MM.1S (cell line): ENCODE data around the gene TOP2A.
"Not testable (repeated sequence)": the region's sequence is repeated elsewhere in the genome, so short reads cannot be mapped to it uniquely, and the experiment has no call there.

Experiments
- DNase-seq: peaks from one replicate; pipeline ENCODE4 v3.0.0-alpha.2; 2015
- H2AFZ ChIP-seq: fragments of 300-600 bp; sonication (generic); 2 replicates; pipeline ENCODE4 v1.6.0; 2016; ENCODE audit warnings: antibody characterized with exemption, low read length
- H3F3A ChIP-seq: fragments of 300-600 bp; sonication (generic); 2 replicates; pipeline ENCODE4 v1.6.1; 2016; ENCODE audit warnings: mild to moderate bottlenecking, antibody characterized with exemption, low read length, moderate library complexity, mixed read lengths; ENCODE audit not compliant: insufficient read depth
- H3K27ac ChIP-seq: fragments of 300-600 bp; sonication (generic); 2 replicates; pipeline ENCODE4 v1.5.1; 2016; ENCODE audit warnings: mild to moderate bottlenecking, low read length
- H3K27me3 ChIP-seq: fragments of 300-600 bp; sonication (generic); replicated peaks from 2 replicates; pipeline ENCODE4 v1.6.0; 2016; ENCODE audit warnings: low read length; ENCODE audit not compliant: insufficient read depth
- H3K36me3 ChIP-seq: fragments of 300-600 bp; sonication (generic); replicated peaks from 2 replicates; pipeline ENCODE4 v1.6.1; 2016; ENCODE audit warnings: mild to moderate bottlenecking, low read length, mixed read lengths; ENCODE audit not compliant: insufficient read depth
- H3K4me1 ChIP-seq: fragments of 300-600 bp; sonication (generic); 2 replicates; pipeline ENCODE4 v1.6.1; 2016; ENCODE audit warnings: low read length, mixed read lengths
- H3K4me2 ChIP-seq: fragments of 300-600 bp; sonication (generic); 2 replicates; pipeline ENCODE4 v1.6.0; 2016; ENCODE audit warnings: low read depth, low read length
- H3K4me3 ChIP-seq: fragments of 300-600 bp; sonication (generic); 2 replicates; pipeline ENCODE4 v1.5.1; 2016; ENCODE audit warnings: low read length, mixed read lengths
- H3K79me2 ChIP-seq: fragments of 300-600 bp; sonication (generic); 2 replicates; pipeline ENCODE4 v1.6.1; 2016; ENCODE audit warnings: mixed run types, low read length, mixed read lengths
- H3K9ac ChIP-seq: fragments of 300-600 bp; sonication (generic); 2 replicates; pipeline ENCODE4 v1.6.1; 2016; ENCODE audit warnings: low read length, mixed read lengths
- H3K9me2 ChIP-seq: fragments of 300-600 bp; sonication (generic); replicated peaks from 2 replicates; pipeline ENCODE4 v1.6.1; 2016; ENCODE audit warnings: mild to moderate bottlenecking, low read length, mixed read lengths; ENCODE audit not compliant: insufficient read depth
- H3K9me3 ChIP-seq: fragments of 300-600 bp; sonication (generic); replicated peaks from 2 replicates; pipeline ENCODE4 v1.6.1; 2016; ENCODE audit warnings: mild to moderate bottlenecking, low read length, mixed read lengths; ENCODE audit not compliant: insufficient read depth
- H4K20me1 ChIP-seq: fragments of 300-600 bp; sonication (generic); 2 replicates; pipeline ENCODE4 v1.6.1; 2016; ENCODE audit warnings: mild to moderate bottlenecking, low read length, moderate library complexity, mixed read lengths; ENCODE audit not compliant: insufficient read depth
- EZH2 ChIP-seq: fragments of 300-600 bp; sonication (generic); optimal IDR thresholded peaks from 2 replicates; pipeline ENCODE3; 2017; ENCODE audit warnings: low read depth, mild to moderate bottlenecking, antibody characterized with exemption, low read length, mixed read lengths
- EZH2phosphoT487 ChIP-seq: fragments of 300-600 bp; sonication (generic); IDR thresholded peaks from 2 replicates; pipeline ENCODE4 v1.6.1; 2018; ENCODE audit warnings: antibody characterized with exemption, low read length
- TF ChIP-seq, protein P1 (sequence below): fragments of 300-600 bp; sonication (generic); IDR thresholded peaks from 2 replicates; pipeline ENCODE4 v1.5.1; 2016; ENCODE audit warnings: antibody characterized with exemption, low read length, mixed read lengths

TOP2A gene

DNA sequence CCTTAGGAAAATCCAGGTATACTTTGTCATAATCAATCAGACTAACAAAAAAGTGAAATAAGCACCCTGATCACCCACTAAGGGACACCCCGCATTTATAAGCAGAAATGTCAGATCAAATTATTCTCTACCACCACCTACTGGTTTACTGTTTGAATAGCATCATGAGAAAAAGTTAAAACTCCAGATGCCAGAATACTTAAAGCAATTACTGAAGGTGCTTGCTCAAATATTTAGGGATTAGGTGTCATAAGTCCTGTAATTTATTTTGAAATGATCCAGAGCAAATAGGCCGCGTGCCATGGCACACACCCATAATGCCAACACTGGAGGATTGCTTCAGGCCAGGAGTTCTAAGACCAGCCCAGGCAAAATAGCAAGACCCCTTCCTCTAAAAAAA lies 2.3 kb downstream of the TOP2A start:
- peak; percentile 59 for DNase-seq
- peak overlapping the region; percentile 81; the same call in 1 of the 2 replicates for H3K4me2 ChIP-seq
- no peaks in the 10 kb centered on the region for H4K20me1 ChIP-seq
- H3K9me3 ChIP-seq: no peaks in the 10 kb centered on the region
- H3K4me1 ChIP-seq: peaks cover 12% of the 10 kb centered on the region; the same call in 1 of the 2 replicates
- H3K27me3 ChIP-seq: no peaks in the 10 kb centered on the region
- TF ChIP-seq, protein P1, sequence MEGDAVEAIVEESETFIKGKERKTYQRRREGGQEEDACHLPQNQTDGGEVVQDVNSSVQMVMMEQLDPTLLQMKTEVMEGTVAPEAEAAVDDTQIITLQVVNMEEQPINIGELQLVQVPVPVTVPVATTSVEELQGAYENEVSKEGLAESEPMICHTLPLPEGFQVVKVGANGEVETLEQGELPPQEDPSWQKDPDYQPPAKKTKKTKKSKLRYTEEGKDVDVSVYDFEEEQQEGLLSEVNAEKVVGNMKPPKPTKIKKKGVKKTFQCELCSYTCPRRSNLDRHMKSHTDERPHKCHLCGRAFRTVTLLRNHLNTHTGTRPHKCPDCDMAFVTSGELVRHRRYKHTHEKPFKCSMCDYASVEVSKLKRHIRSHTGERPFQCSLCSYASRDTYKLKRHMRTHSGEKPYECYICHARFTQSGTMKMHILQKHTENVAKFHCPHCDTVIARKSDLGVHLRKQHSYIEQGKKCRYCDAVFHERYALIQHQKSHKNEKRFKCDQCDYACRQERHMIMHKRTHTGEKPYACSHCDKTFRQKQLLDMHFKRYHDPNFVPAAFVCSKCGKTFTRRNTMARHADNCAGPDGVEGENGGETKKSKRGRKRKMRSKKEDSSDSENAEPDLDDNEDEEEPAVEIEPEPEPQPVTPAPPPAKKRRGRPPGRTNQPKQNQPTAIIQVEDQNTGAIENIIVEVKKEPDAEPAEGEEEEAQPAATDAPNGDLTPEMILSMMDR: peak; percentile 61
- TF ChIP-seq EZH2phosphoT487 (no peak), EZH2 (no peak)
- peaks cover 13% of the 10 kb centered on the region for H3K36me3 ChIP-seq
- no peak overlapping the region for H3K9ac ChIP-seq
- H3K4me3 ChIP-seq: no peak overlapping the region
- H3K79me2 ChIP-seq: peaks cover 62% of the 10 kb centered on the region
- no peaks in the 10 kb centered on the region for H3K9me2 ChIP-seq
- H3K27ac ChIP-seq: no peak overlapping the region
- H3F3A ChIP-seq: peaks cover 9% of the 10 kb centered on the region; the same call in 1 of the 2 replicates
- H2AFZ ChIP-seq: no peak overlapping the region

DNA sequence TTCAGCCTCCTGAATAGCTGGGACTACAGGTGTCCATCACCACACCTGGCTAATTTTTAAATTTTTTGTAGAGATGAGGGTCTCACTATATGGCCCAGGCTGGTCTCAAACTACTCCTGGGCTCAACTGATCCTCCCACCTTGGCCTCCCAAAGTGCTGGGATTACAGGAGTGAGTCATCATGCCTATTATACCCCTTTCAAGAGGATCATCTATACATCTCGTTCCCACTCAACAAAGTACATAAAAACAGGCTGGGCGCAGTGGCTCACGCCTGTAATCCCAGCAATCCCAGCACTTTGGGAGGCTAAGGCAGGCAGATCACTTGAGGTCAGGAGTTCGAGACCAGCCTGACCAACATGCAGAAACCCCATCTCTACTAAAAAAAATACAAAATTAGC lies 3.4 kb downstream of the TOP2A start:
- Histone ChIP-seq H3K4me1 (peaks cover 12% of the 10 kb centered on the region; the same call in 1 of the 2 replicates), H3F3A (peaks cover 11% of the 10 kb centered on the region; the same call in 1 of the 2 replicates), H3K36me3 (peaks cover 13% of the 10 kb centered on the region), H3K79me2 (peaks cover 68% of the 10 kb centered on the region)
- not testable (repeated sequence) for H3K9me3 ChIP-seq, H3K27me3 ChIP-seq, H2AFZ ChIP-seq, H3K4me2 ChIP-seq, H3K9ac ChIP-seq, H3K4me3 ChIP-seq, H3K9me2 ChIP-seq, DNase-seq, H4K20me1 ChIP-seq, H3K27ac ChIP-seq

DNA sequence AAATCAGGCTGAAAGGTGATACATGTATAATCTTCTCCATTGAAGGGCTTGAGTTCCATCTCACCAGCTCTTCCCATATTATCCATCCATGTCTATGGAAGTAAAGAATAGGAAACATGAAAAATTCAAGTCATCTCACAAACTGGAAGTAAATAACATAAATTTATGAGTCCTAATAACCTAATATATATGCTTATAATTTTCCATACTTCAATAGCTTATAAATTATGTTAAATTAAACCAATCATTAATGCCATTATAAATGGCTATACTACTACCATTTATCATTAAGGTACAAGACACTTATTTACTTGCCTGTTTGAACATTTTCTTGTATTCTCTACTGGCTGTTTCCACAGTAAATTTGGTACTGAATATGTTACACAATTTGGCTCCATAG lies 4.8 kb downstream of the TOP2A start:
- Histone ChIP-seq H3K9ac (no peak overlapping the region), H3K79me2 (peaks cover 68% of the 10 kb centered on the region), H4K20me1 (no peaks in the 10 kb centered on the region), H3K9me3 (no peaks in the 10 kb centered on the region), H2AFZ (no peak overlapping the region), H3K4me3 (no peak overlapping the region), H3K27ac (no peak overlapping the region), H3K36me3 (peaks cover 13% of the 10 kb centered on the region), H3F3A (peaks cover 11% of the 10 kb centered on the region; the same call in 1 of the 2 replicates), H3K9me2 (no peaks in the 10 kb centered on the region), H3K4me1 (peaks cover 12% of the 10 kb centered on the region; the same call in 1 of the 2 replicates), H3K4me2 (no peak overlapping the region), H3K27me3 (no peaks in the 10 kb centered on the region)
- no peak for DNase-seq
- TF ChIP-seq EZH2 (no peak), EZH2phosphoT487 (no peak)
- TF ChIP-seq, protein P1: no peak

DNA sequence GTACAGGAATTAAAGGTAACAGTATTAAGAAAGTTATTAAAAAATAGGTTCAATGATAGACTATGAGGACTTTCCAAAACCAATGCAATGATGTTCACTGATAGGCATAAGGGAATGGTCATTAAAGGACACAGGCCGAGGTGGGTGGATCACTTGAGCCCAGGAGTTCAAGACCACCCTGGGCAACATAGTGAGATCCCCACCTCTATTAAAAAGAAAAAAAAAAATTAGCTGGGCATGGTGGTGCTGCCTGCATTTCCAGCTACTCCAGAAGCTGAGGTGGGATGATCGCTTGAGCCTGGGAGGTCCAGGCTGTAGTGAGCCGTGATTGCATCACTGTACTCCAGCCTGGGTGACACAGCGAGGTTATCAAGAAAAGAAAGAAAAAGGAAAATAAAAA lies 5.9 kb downstream of the TOP2A start:
- H3K4me1 ChIP-seq: peaks cover 12% of the 10 kb centered on the region; the same call in 1 of the 2 replicates
- H3F3A ChIP-seq: peaks cover 8% of the 10 kb centered on the region; the same call in 1 of the 2 replicates
- H3K79me2 ChIP-seq: peaks cover 59% of the 10 kb centered on the region
- no peak overlapping the region for H3K4me2 ChIP-seq
- no peaks in the 10 kb centered on the region for H3K9me3 ChIP-seq
- TF ChIP-seq EZH2phosphoT487: no peak
- no peak for TF ChIP-seq EZH2
- TF ChIP-seq, protein P1: no peak
- no peak overlapping the region for H3K27ac ChIP-seq
- H3K27me3 ChIP-seq: no peaks in the 10 kb centered on the region
- no peaks in the 10 kb centered on the region for H4K20me1 ChIP-seq
- no peaks in the 10 kb centered on the region for H3K9me2 ChIP-seq
- H2AFZ ChIP-seq: no peak overlapping the region
- H3K36me3 ChIP-seq: peaks cover 19% of the 10 kb centered on the region
- no peak for DNase-seq
- H3K9ac ChIP-seq: no peak overlapping the region
- H3K4me3 ChIP-seq: no peak overlapping the region
